C1 segment of cervical spinal cord (tissue), 14 donors: Measurements from ENCODE around the gene DNAJC5.

Experiments
- DNase-seq, 14 donors: peaks; one replicate each; lab custom pipeline; 2025; lab: John Stamatoyannopoulos, UW

The DNAJC5 gene

GRCh38 chr20:63979557-63980316, 84.8 kb downstream of the DNAJC5 start, which contains the start of gene SAMD10:
TSS of gene SAMD10 (minus strand) at chr20:63979642. CDS start at chr20:63979467, 175 bp downstream.
- peak in 2 of 14 donors; percentile 36 to 41 for DNase-seq

- no peak for DNase-seq
Measured at GRCh38 chr20:63980317-63980805, 85.4 kb downstream of the DNAJC5 start.

- DNase-seq, result peak; percentile 55 to 95 (median 86)
Measured at GRCh38 chr20:63980806-63981728, 86.1 kb downstream of the DNAJC5 start, which contains the start of gene PRPF6. TSS of gene PRPF6 (plus strand) at chr20:63981132. CDS start at chr20:63981246, 114 bp downstream.

- no peak for DNase-seq
Measured at GRCh38 chr20:63982937-63983336, 88.0 kb downstream of the DNAJC5 start.
